Psoas muscle (tissue), 8 donors: Measurements from ENCODE around the gene RECQL5. TPM values are rescaled to one million over a fixed set of nuclear protein-coding genes. Genes with fewer than 3 reads are reported as not detected.

ENCODE experiments used
- ATAC-seq, 4 donors: fragments of 200-7000 bp; cut with Tn5 transposase; one replicate each; pipeline ENCODE4 v1.9.1; 2020; ENCODE audit warnings: moderate library complexity in 3 of 4, mild to moderate bottlenecking in 2 of 4
- DNase-seq, 2 donors: peaks; one replicate each; pipeline ENCODE4 v3.0.0-alpha.2; 2020
- H3K27ac ChIP-seq: fragments of 200-600 bp; one replicate; pipeline ENCODE4 v1.8.0; 2022
- H3K27me3 ChIP-seq, 3 donors: fragments of 200-600 bp in 1 of 3; one replicate each; pipeline versions ENCODE4 v1.6.1 to v1.8.0; 2013 to 2022; ENCODE audit warnings: low read length in 2 of 3, mild to moderate bottlenecking in 2 of 3, moderate library complexity in 1 of 3; ENCODE audit not compliant: insufficient read depth in 3 of 3
- H3K36me3 ChIP-seq, 2 donors: fragments of 200-600 bp in 1 of 2; one replicate each; pipeline versions ENCODE4 v1.6.1 to v1.8.0; 2013 to 2022; ENCODE audit warnings: low read depth in 1 of 2, mild to moderate bottlenecking in 1 of 2, moderate library complexity in 1 of 2; ENCODE audit not compliant: insufficient read depth in 1 of 2
- H3K4me1 ChIP-seq: fragments of 200-600 bp; one replicate; pipeline ENCODE4 v1.8.0; 2022
- H3K4me3 ChIP-seq: fragments of 200-600 bp; one replicate; pipeline ENCODE4 v1.8.0; 2022; ENCODE audit warnings: mild to moderate bottlenecking
- H3K9me3 ChIP-seq: fragments of 200-600 bp; one replicate; pipeline ENCODE4 v1.8.0; 2022
- WGBS, 3 donors: extraction: QIAGEN DNeasy Blood & Tissue Kit; methylation state at CpG; one replicate each; pipeline versions ENCODE4 v1.1.6 to v1.1.7; 2013; 5-methylcytosine and 5-hydroxymethylcytosine counted together
- intact Hi-C, 2 donors: fragments of 100-400 bp; cut with DNase I; formaldehyde crosslinking; loops; one replicate each; pipeline versions ENCODE4 v1.11.0 to v1.14.2; 2022
- polyA plus RNA-seq, 3 donors: library from polyadenylated mRNA; stranded (reverse); fragments of 200-250 nt; gene quantifications; one replicate each; pipeline ENCODE4 v1.2.3, GENCODE V29; 2013
- total RNA-seq, 4 donors: library from RNA; stranded (reverse); fragmentation: NEBNext Ultra II Directional in 2 of 4; extraction: Animal tissue kit (Norgen Biotek cat#: 25700) in 2 of 4; gene quantifications; one replicate each; pipeline versions ENCODE4 v1.2.1 to v1.2.4, GENCODE V29; 2021 to 2023
- TF ChIP-seq, protein P1 (sequence below): fragments of 200-600 bp; IDR thresholded peaks from one replicate; pipeline ENCODE4 v1.8.0; 2022; ENCODE audit warnings: antibody characterized with exemption
- donor health status: healthy with polysubstance abuse.
- donor health status: DM: no; HTN: no; CAD: no; lungs with moderate emphysema.
- donor health status: Bipolar disorder and iron deficiency.
- donor health status: healthy.
- donor health status: DM: yes; HTN: yes; CAD: no.
- donor health status: DM: no; HTN: no; CAD: no.
- donor health status: DM: no; HTN: no; CAD: no.
- donor health status: DM: yes; HTN: yes; CAD: no.

RECQL5 gene
- total and polyA plus RNA-seq, 7 donors, result 5.7 to 16.0 (median 8.0) TPM

DNA sequence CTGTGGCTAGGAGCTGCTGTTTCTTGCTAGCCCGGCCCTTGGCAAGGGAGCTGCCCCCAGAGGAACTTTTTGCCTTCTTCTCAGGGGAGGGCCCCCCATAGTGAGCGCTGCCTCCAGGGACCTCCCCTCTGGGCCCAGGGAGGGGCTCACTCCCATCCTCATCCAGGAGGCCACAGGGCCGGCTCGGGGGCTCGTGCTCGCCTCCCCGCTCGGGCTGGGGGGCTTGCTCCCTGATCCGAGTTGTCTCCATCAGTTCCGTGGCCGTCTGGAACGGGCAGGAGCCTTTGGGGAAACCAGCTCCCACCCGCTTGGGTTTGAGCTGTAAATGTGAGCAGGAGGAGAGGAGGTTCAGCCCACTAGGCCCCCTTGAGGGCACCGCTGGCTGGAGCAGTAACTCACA, 37.8 kb downstream of the RECQL5 start:
- Histone ChIP-seq H3K9me3 (no peaks in the 10 kb centered on the region), H3K4me3 (no peak overlapping the region), H3K27ac (no peak overlapping the region), H3K27me3 (no peaks in the 10 kb centered on the region), H3K36me3 (peaks cover 2 to 63% of the 10 kb centered on the region in 2 donors), H3K4me1 (peaks cover 19% of the 10 kb centered on the region)
- WGBS, 3 donors, result 79 to 88% (median 81%) methylated on average over 14 of the region's 14 CpGs
- intact Hi-C loops, result no loop called here
- no peak for DNase-seq
- TF ChIP-seq, protein P1, sequence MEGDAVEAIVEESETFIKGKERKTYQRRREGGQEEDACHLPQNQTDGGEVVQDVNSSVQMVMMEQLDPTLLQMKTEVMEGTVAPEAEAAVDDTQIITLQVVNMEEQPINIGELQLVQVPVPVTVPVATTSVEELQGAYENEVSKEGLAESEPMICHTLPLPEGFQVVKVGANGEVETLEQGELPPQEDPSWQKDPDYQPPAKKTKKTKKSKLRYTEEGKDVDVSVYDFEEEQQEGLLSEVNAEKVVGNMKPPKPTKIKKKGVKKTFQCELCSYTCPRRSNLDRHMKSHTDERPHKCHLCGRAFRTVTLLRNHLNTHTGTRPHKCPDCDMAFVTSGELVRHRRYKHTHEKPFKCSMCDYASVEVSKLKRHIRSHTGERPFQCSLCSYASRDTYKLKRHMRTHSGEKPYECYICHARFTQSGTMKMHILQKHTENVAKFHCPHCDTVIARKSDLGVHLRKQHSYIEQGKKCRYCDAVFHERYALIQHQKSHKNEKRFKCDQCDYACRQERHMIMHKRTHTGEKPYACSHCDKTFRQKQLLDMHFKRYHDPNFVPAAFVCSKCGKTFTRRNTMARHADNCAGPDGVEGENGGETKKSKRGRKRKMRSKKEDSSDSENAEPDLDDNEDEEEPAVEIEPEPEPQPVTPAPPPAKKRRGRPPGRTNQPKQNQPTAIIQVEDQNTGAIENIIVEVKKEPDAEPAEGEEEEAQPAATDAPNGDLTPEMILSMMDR, result no peak
- ATAC-seq, result no peak

DNA sequence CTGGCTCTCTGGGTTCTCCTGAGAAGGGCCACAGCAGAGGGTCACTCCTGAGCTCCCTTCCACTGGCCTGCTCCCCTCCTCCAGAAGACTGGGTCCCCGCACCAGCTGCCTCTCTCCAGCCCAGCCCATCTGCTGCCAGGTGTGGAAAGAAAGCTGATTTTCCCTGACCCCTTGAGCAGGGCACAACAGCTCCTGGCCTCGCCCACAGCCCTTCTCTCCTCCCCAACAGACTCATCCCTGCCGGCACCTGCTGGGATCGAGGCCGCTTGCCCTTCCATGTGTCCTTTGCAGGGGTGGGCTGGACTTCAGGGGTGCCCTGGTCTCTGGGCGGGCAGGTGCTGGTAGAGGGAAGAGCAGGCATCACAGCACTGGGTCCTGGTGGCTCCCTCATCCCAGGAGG, 38.5 kb downstream of the RECQL5 start:
- no peak overlapping the region for H3K27ac ChIP-seq
- peaks cover 14% of the 10 kb centered on the region for H3K4me1 ChIP-seq
- H3K36me3 ChIP-seq, result peaks cover 2 to 63% of the 10 kb centered on the region in 2 donors
- ATAC-seq (no peak), DNase-seq (no peak)
- no peaks in the 10 kb centered on the region for H3K9me3 ChIP-seq
- TF ChIP-seq, protein P1, result no peak
- no peaks in the 10 kb centered on the region for H3K27me3 ChIP-seq
- intact Hi-C loops, result no loop called here
- H3K4me3 ChIP-seq, result no peak overlapping the region
- WGBS, 3 donors, result 87 to 91% (median 88%) methylated on average over 6 of the region's 6 CpGs

DNA sequence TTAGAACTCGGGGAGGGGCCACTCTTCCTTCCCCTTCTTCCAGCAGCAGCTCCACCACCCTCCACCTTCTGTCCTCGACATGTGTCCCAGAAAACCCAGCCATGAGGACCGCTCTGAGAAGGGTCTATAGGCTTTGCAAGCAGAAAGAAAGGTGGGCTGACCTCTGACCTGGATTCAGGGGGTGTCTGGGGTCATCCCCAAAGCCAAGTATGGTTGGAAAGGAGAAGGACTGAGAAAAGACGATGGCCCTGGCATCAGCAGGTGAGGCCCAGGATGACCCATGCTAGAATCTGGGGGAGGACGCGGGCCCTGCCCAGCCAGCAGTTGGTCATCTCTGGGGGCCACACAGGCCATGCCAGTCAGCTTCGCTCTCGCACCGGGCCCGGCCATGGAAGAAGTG, 39.9 kb downstream of the RECQL5 start:
- TF ChIP-seq, protein P1, result no peak
- Histone ChIP-seq H3K27ac (no peak overlapping the region), H3K36me3 (peaks cover 2 to 63% of the 10 kb centered on the region in 2 donors), H3K27me3 (no peaks in the 10 kb centered on the region), H3K9me3 (no peaks in the 10 kb centered on the region), H3K4me3 (no peak overlapping the region), H3K4me1 (peaks cover 7% of the 10 kb centered on the region)
- WGBS, 3 donors, result 89 to 93% (median 91%) methylated on average over 10 of the region's 10 CpGs
- ATAC-seq (no peak), DNase-seq (no peak)
- intact Hi-C loops, result no loop called here

DNA sequence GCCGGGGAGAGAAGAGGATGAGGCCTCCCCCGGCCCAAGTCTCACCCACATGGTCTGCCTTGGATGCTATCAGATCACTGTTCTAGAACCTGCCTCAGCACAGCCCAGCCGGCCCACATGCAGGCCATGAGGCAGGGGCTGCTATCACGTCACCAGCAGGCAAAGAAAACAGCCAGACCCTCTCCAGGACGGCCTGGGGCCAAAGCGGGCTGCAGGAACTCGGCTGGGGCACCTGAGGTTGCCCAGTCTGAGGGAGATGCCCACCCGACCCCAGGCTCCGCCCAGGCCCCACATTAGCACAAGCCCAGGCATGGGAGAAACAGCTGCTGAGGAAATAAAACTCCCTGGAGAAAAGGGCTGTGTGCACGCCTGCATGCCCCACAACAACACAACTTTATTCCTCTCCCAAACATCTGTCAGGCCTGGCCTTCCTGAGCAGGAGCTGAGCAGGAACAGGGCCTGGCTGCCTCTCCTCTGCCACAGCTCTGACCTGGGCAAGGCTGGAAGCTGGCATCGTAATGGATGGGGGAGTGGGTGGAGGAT, 40.4 kb downstream of the RECQL5 start:
- ATAC-seq, result no peak
- Histone ChIP-seq H3K27me3 (no peaks in the 10 kb centered on the region), H3K4me1 (peaks cover 7% of the 10 kb centered on the region), H3K9me3 (no peaks in the 10 kb centered on the region), H3K4me3 (no peak overlapping the region), H3K36me3 (peaks cover 2 to 63% of the 10 kb centered on the region in 2 donors), H3K27ac (no peak overlapping the region)
- TF ChIP-seq, protein P1, result no peak
- no peak for DNase-seq
- 65 to 71% (median 70%) methylated on average over 9 to 11 of the region's 11 CpGs for WGBS, 3 donors
- intact Hi-C loops, result no loop called here
